ENCODE results near the gene ATL3. TPM values are rescaled to one million over a fixed set of nuclear protein-coding genes. Genes with fewer than 3 reads are reported as not detected.

ATL3 gene
- total and polyA plus RNA-seq, 2 of the 13 experiments (the other 11 are each of a cell fraction or from before 2014, with no cell fraction given): not detected

GRCh38 chr11:63603180-63603518 is 68.0 kb downstream of the ATL3 start (continued):
- TF ChIP-seq TCF12 (IDR thresholded peaks at IDR 0.05) (no peak), TCF12 (CRISPR knock-in tag; IDR thresholded peaks at IDR 0.05) (no peak), ZNF883 (CRISPR knock-in tag; IDR thresholded peaks at IDR 0.05; ENCODE audit: not compliant biosample characterization) (no peak), BRF2 (CRISPR knock-in tag; IDR thresholded peaks at IDR 0.05) (no peak), SP2 (CRISPR knock-in tag; IDR thresholded peaks at IDR 0.05) (no peak), SRSF9 (IDR thresholded peaks at IDR 0.05; ENCODE audit: borderline replicate concordance, insufficient read depth, low read depth, low read length, poor library complexity, severe bottlenecking) (no peak), PAX8 (CRISPR knock-in tag; IDR thresholded peaks at IDR 0.05; ENCODE audit: borderline replicate concordance) (no peak), ATF7 (IDR thresholded peaks at IDR 0.05) (no peak), ATF7 (CRISPR knock-in tag; IDR thresholded peaks at IDR 0.05) (no peak), RFX1 (IDR thresholded peaks at IDR 0.05) (peak; percentile 62; the same call in 1 of the 2 replicates), MIER3 (CRISPR knock-in tag; IDR thresholded peaks at IDR 0.05; ENCODE audit: borderline replicate concordance) (peak; percentile 63; the same call in 1 of the 2 replicates), ZNF766 (CRISPR knock-in tag; IDR thresholded peaks at IDR 0.05; ENCODE audit: borderline replicate concordance) (no peak), U2AF2 (IDR thresholded peaks at IDR 0.05; ENCODE audit: low read depth, low read length) (no peak), ZNF644 (CRISPR knock-in tag; IDR thresholded peaks at IDR 0.05; ENCODE audit: low read depth) (peak; percentile 89), ELF3 (CRISPR knock-in tag; IDR thresholded peaks at IDR 0.05) (peak; percentile 48), ZBTB33 (CRISPR knock-in tag; IDR thresholded peaks at IDR 0.05) (0 out of 2 replicates have a peak, but pooled peaks have one; percentile 21), ZBTB44 (CRISPR knock-in tag; IDR thresholded peaks at IDR 0.05) (no peak), RXRB (CRISPR knock-in tag; IDR thresholded peaks at IDR 0.05; ENCODE audit: borderline replicate concordance) (peak; percentile 80), TOE1 (CRISPR knock-in tag; IDR thresholded peaks at IDR 0.05) (no peak), ZNF124 (CRISPR knock-in tag; IDR thresholded peaks at IDR 0.05) (0 out of 2 replicates have a peak, but pooled peaks have one; percentile 39), ZXDC (CRISPR knock-in tag; IDR thresholded peaks at IDR 0.05) (no peak), ZNF512B (CRISPR knock-in tag; IDR thresholded peaks at IDR 0.05; ENCODE audit: borderline replicate concordance) (no peak)

Measured in HepG2 (cell line).